Cardiac fibroblast (primary cell): ENCODE results near the gene TLR6.

ENCODE experiments used
- DNase-seq, 2 donors: peaks; one replicate each; pipeline versions ENCODE4 v3.0.0 to v3.0.0-alpha.2; 2010; ENCODE audit warnings: low read depth in 2 of 2
- H3K4me3 ChIP-seq, 2 donors: replicated peaks in 1 of 2; 1 replicate in 1 of 2; 2 replicates in 1 of 2; pipeline ENCODE4 v1.5.1; 2011; ENCODE audit warnings: low read depth in 2 of 2, low read length in 2 of 2, mild to moderate bottlenecking in 2 of 2, moderate library complexity in 1 of 2
- TF ChIP-seq, protein P1 (sequence below): IDR thresholded peaks from one replicate; pipeline ENCODE4 v1.5.1; 2011; ENCODE audit warnings: low read depth, mild to moderate bottlenecking, low read length, inconsistent platforms

Gene TLR6, protein sequence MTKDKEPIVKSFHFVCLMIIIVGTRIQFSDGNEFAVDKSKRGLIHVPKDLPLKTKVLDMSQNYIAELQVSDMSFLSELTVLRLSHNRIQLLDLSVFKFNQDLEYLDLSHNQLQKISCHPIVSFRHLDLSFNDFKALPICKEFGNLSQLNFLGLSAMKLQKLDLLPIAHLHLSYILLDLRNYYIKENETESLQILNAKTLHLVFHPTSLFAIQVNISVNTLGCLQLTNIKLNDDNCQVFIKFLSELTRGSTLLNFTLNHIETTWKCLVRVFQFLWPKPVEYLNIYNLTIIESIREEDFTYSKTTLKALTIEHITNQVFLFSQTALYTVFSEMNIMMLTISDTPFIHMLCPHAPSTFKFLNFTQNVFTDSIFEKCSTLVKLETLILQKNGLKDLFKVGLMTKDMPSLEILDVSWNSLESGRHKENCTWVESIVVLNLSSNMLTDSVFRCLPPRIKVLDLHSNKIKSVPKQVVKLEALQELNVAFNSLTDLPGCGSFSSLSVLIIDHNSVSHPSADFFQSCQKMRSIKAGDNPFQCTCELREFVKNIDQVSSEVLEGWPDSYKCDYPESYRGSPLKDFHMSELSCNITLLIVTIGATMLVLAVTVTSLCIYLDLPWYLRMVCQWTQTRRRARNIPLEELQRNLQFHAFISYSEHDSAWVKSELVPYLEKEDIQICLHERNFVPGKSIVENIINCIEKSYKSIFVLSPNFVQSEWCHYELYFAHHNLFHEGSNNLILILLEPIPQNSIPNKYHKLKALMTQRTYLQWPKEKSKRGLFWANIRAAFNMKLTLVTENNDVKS

DNA sequence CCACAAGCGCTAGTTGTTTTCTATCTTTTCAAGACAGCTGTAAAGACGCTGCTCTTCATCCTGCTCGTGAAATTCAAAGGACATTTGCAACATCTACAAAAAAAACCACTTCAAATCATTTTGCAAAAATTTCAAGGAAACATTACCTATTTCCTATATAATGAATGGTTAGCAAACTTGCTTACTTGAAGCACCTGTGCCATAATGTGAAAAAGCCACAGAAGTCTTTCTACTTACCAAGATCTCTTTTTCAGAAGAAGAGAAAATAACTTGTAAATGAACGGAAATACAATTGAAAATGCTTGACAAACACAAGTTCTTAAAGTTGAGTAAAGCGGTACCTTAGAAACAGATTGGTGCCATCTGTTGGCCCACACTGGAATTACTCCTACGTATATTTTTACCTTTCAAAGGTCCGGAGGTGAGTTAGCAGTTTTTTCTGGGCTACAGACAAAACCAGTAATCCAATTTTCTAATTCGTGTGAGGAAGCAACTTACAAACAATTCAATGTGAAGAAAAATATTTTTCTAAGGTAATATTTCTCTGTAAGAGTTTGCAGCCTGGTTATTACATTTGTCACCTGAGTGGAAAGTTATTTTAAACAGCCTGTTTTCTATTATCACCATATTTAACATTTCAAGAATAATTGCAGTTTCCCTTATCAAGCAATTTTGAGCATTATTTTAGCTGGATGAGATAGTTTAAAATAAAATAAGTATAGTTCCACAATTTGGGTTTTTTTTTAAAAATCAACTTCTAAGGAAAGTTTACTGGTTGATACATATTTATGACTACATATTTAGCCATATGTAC is at the start of gene TLR6:
TSS of gene TLR6 (minus strand) at position 294 of the 814 bp plus-strand sequence. CDS start 27,344 bp downstream, outside the sequence.
- DNase-seq = peak; percentile 66 to 83
- H3K4me3 ChIP-seq = peak within 1 kb of the TSS in 1 of 2 donors; percentile 25
- TF ChIP-seq, protein P1, sequence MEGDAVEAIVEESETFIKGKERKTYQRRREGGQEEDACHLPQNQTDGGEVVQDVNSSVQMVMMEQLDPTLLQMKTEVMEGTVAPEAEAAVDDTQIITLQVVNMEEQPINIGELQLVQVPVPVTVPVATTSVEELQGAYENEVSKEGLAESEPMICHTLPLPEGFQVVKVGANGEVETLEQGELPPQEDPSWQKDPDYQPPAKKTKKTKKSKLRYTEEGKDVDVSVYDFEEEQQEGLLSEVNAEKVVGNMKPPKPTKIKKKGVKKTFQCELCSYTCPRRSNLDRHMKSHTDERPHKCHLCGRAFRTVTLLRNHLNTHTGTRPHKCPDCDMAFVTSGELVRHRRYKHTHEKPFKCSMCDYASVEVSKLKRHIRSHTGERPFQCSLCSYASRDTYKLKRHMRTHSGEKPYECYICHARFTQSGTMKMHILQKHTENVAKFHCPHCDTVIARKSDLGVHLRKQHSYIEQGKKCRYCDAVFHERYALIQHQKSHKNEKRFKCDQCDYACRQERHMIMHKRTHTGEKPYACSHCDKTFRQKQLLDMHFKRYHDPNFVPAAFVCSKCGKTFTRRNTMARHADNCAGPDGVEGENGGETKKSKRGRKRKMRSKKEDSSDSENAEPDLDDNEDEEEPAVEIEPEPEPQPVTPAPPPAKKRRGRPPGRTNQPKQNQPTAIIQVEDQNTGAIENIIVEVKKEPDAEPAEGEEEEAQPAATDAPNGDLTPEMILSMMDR = peak; percentile 69

DNA sequence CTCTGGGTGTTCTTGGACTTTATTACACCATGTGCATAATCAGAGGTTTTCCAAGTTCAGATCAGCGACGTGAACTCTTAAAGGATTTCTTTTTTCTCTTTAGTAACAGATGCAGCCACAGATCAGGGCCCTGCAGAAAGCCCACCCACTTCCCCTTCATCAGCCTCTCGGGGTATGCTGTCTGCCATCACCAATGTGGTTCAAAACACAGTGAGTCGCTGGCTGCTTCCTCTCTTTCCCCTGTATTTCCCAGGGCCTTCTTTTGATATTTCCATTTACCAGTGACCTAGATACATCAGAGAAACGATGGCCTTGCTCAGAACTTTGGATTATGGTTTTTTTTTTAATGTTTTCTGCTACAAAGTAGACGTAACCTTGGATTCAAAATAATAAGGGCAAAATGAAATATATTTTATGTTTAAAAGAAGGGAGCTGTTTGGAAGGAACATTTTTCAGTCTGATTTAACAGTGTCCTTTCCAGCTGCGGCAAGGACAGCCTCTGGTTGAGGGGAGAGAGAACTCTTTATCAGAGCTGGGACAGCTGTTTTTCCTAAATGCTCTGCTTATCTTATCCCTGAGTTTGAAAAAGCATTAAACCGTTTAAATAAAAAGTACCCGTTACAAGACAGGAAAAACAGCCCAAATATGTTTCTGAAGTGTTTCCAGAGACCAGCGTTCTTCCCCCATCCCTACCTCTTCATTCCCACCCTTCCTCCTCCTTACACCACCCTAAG is 49.2 kb upstream of the TLR6 start:
- TF ChIP-seq, protein P1 = no peak
- DNase-seq = no peak
- no peak overlapping the region for H3K4me3 ChIP-seq

DNA sequence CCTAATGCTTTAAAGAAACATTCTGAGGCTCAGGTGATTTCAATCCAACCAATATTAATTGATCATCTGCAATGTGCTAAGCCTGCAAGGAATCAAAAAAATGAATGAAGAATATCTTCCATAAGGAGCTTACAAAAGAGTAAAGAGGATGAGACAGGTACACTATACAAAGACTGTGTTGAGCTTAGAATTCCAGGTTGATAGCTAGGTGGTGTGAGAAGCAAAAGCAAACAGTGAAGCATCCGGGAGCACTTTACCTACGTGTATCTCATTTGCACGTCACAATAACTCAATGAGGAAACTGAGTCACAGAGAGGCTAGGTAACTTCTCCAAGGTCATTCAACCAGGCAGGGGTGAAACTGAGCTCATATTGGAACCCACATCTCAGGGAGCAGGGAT is 48.1 kb upstream of the TLR6 start:
- TF ChIP-seq, protein P1 = no peak
- no peak overlapping the region for H3K4me3 ChIP-seq
- no peak for DNase-seq

DNA sequence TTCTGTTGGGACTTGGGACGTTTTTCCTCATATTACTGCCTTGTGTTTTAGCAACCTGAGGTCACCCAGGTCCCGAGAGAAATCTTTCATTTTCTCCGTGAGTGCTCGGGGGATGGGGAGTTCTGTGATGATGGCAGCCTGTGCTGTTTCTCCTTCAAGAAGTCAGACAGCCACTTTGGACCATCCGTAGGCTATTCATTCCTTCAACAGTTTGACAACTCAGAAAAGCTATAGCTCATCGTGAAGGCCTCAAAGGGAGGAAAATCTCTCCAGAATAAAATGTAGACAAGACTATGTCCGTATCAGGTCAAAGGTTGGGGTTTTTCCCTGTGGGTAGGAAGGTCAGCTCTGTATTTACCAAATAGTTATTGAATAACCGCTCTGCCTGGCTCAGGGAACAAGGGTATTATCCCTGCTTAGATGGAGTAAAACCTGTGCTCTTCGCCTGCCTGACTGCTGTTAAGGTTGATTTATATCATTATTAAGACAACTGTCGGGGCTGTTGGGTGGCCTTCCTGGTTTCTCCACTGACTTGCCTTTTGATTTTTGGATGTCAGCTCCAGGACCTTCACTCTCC is 47.6 kb upstream of the TLR6 start:
- DNase-seq = no peak
- H3K4me3 ChIP-seq = no peak overlapping the region

DNA sequence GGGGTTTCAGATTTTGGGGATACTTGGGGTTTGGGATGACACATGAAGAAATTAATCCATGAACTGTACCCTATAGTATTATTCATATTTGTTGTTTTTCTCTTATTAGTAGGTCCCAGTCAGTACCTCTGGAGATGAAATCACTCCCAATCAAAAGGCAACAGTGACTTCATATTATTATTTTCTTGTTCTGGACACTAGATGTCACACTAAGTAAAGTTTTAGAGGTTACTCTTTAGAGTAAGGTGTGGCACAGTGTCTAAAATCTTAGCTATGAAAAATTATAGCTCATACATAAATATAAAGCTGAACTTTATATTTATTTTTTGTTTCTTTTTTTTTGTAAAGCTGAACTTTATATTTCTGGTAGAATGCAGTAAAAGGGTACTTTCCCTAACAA is 46.1 kb upstream of the TLR6 start:
- no peak overlapping the region for H3K4me3 ChIP-seq
- TF ChIP-seq, protein P1 = no peak
- DNase-seq = peak; percentile 23 to 47

More for the DNA sequence above, 47.6 kb upstream of the TLR6 start:
- TF ChIP-seq, protein P1 = no peak

DNA sequence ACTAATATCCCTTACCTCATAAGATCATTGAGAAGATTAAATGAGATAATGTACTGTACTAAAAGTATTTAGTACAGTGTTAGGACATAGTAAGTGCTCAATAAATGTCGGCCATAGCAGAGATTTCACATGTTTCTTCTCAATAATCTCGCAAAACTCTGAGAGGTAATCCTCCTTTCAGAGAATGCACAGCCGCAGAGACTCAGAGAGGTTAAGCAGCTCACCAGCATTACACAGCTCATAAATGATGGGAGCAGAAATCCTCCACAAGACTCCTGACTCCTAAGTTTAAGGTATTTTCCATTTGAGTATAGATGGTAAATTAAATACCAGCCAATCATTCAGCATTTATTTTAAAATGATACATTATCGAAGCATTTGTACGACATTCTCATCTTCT is 45.6 kb upstream of the TLR6 start:
- H3K4me3 ChIP-seq = no peak overlapping the region
- no peak for DNase-seq
- TF ChIP-seq, protein P1 = no peak
